NT2/D1 (cell line): ENCODE measurements around the gene BTC.

Experiments
- SUZ12 ChIP-seq: IDR thresholded peaks from 2 replicates; pipeline ENCODE4 v1.6.1; 2011; ENCODE audit not compliant: insufficient read length, insufficient read depth; ENCODE audit errors: extremely low read depth
- ZNF274 ChIP-seq: IDR thresholded peaks from 2 replicates; pipeline ENCODE4 v1.6.1; 2011; ENCODE audit warnings: mild to moderate bottlenecking, low read depth, low read length

DNA sequence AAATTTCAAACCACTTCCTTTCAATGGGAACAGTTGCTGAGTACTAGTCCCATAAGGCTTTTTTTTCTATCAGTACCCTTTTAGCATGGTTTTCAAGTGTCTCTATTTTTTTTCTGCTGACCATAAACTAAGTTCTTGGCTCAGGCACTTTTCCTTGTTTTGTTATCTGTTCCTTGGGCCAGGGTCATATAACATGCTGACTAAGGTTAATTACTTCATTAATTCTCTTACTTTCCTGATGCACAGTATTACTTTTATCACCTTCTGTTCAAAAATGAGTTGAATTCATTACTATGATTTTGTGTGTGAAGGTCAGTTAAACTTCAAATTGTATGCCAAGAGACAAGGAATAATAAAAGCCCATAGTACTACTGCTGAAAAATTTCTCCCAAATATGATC, 19.7 kb upstream of the BTC start:
- TF ChIP-seq ZNF274: no peak
- TF ChIP-seq SUZ12: no peak
